ENCODE data around the gene TMEM167B.

Gene TMEM167B

DNA sequence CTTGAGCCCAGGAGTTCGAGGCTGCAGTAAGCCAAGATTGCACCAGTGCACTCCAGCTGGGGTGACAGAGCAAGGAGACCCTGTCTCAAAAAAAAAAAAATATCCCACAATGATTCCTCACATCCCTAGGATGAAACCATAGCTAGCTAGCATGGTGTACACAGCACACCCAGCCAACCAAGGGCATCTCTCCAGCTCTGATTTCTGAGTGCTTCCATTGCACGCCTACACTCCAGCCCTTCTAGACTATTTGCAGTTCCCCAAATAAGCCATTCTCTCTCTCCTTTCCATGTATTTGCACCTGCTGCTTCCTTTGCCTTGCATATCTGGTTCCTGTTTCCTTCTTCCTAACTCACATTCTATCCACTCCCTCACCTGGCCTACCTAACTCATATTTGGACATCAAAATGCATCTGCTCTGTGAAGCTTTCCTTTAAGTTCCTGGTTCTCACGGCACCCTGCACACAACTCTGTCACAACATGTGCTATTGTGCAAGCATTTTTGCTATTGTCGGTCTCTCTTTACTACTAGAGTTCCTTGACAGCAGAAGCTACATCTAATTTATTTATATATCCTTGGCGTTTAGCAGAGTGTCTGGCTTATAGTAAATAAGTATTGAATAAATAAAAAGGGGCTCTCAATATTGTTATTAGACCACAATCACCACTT lies 21.0 kb downstream of the TMEM167B start:
- H3K4me3 ChIP-seq (ENCODE audit: low read depth, low read length), result no peak overlapping the region
- DNase-seq (ENCODE audit: low read depth), result no peak

DNA sequence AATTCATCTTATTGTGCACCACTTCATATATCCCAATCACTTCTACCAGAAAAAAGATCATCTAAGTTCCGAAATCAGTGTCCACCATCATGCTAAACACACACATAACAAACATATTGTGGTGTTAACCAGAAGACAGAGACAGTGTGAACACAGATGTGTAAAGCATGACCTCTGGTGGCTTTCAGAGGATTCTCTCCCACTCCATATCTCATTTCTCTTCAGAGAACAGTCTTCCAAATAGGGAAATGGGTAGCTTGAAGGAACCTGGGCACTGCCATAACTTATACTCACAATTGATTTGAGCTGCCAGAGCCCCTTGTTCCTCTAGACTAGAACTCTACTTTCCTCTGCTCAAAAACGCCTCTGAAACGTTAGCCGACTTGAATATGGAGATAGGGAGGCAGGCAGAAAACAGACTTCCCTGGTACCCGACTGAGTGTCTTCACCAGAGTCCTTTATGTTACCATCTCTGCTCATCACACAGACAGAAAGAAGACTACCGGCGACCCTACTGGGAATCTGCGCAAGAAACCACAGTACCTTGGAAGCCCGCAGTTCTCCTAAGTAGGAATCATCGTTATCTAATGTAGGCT lies 21.6 kb downstream of the TMEM167B start:
- H3K4me3 ChIP-seq (ENCODE audit: low read depth, low read length), result peak overlapping the region; percentile 24
- DNase-seq (ENCODE audit: low read depth), result no peak

DNA sequence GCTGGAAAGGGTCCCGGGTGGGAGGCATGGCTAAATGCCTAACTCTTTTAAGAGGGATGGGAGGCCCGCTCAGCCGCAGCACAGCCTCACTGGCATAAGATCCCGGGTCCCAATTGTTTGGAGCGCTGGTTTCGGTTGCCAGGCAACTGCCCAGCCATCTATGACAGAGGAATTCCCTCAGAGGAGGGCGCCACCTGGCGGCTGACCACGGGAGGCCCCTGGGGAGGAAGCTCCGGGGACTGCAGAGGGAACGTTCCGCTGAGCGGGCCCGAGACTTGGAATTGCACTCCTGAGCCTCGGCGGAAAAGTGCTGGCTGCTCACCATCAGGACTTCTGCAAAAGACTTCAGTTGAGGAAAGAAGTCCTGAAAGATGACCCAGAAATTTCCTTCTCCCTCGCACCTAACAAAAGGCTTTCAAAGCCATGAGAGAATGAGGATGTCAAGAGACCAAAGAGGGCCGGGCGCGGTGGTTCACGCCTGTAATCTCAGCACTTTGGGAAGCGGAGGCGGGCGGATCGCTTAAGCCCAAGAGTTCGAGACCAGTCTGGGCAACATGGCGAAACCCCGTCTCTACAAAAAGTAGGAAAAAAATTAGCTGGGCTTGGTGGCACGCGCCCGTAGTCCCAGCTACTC lies 22.2 kb downstream of the TMEM167B start:
- DNase-seq (ENCODE audit: low read depth), result peak; percentile 35
- H3K4me3 ChIP-seq (ENCODE audit: low read depth, low read length), result peak overlapping the region; percentile 24

DNA sequence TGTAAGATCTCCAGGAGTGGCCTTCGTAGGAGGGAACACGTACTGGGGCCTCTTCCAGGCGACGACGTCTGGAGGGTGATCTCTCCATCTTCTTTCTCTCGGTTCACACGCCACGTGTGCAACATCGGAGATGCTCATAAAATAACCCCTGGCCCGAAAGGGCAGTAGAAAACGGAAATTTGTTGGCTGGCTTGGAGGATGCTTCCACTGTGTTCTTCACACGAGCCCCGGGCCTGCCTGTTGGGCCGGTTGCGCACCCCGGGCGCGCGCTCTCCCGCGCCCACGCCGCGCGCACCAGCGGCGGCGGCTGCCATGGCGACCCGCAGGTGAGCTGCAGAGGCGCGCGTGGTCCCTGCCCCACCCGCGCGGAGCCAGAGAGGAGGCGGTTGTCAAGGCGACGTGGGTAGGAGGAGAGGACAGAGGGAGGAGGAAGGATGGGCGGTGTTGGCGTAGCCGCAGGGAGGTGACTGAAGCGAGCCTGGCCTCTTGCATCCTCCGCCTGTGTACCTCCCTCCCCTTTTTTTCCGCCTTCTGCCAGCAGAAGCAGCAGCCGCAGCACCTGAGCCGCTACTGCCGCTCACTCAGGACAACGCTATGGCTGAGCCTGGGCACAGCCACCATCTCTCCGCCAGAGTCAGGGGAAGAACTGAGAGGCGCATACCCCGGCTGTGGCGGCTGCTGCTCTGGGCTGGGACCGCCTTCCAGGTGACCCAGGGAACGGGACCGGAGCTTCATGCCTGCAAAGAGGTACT lies 23.2 kb downstream of the TMEM167B start, which contains the start of gene ELAPOR1:
Gene ELAPOR1, plus strand, starts transcription at position 526 of the 752 bp plus-strand sequence. Its CDS starts 69 bp downstream, at position 595.
- no peak for DNase-seq (ENCODE audit: low read depth)
- H3K4me3 ChIP-seq (ENCODE audit: low read depth, low read length), result peak within 1 kb of the TSS; percentile 37

DNA sequence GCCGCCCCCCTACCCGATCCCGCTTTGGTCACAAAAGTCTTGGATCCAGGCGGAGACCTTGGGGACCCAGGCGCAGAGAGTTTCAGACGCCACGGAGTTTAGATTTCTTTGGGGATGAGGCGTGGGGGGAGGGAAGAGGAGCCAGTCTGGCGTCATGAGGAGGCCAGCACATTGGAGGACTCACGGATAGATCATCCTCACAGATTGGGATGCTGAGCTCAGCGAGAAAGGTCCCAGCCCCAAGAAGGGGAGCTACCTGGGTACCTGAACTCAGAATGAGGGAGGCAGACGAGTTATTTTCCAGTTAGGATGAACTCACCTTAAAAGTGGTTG lies 23.7 kb downstream of the TMEM167B start:
- peak overlapping the region; percentile 37 for H3K4me3 ChIP-seq (ENCODE audit: low read depth, low read length)
- no peak for DNase-seq (ENCODE audit: low read depth)

DNA sequence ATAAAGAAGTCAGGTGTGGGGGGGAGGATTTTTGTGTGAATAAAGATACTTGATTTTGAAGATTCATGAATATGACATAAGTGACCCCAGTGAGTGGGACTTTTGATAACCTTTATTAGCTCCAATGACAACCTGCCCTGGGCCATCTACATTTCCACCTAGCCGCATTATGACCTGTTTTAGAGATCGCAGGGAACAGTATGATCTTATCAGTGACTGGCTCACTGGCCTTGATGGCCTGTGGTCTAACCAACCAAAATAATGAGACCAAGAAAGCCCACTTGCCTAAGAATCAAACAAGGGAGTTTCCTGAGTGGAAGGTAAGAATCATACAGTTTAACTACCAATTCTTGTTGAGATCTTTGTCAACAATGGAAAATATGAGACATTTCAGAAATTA lies 25.1 kb downstream of the TMEM167B start:
- no peak for DNase-seq (ENCODE audit: low read depth)

DNA sequence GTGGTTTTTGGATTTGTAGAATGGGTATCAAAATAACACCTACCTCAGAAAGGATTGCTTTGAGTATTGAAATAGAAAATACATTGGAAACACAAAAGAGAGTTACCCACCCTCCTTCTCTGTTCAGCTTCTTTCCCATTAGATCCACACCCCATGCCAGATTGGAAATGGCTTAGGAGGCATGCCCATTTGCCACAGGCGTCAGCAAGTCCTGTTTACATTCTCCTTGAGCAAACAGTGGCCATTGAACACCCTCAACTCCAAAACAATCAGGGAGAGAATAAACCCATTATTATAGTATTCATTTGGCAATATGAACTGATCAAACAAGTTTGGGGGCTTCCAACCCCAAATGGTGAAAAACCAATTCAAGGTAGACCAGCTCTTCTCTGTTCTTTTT lies 25.7 kb downstream of the TMEM167B start:
- no peak for DNase-seq (ENCODE audit: low read depth)
- H3K4me3 ChIP-seq (ENCODE audit: low read depth, low read length), result no peak overlapping the region

More for the DNA sequence above, 25.1 kb downstream of the TMEM167B start:
- no peak overlapping the region for H3K4me3 ChIP-seq (ENCODE audit: low read depth, low read length)

DNA sequence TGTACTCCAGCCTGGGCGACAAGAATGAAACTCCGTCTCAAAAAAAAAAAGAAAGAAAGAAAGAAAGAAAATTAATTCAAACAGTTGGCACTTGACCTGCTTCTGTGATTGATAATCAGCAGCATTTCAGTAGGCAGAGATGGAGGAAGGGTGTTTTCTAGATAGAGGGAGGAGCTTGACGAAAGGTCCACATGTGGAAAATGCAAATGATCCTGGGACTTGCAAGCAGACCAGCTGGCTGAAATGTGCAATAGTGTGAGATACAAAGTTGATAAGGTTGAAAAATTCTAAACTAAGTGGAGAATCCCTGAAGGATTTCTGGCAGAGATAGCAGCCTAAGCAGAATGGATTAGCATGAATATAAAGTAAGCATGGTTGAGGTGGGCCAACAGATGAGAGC lies 27.5 kb downstream of the TMEM167B start:
- H3K4me3 ChIP-seq (ENCODE audit: low read depth, low read length), result no peak overlapping the region
- no peak for DNase-seq (ENCODE audit: low read depth)

DNA sequence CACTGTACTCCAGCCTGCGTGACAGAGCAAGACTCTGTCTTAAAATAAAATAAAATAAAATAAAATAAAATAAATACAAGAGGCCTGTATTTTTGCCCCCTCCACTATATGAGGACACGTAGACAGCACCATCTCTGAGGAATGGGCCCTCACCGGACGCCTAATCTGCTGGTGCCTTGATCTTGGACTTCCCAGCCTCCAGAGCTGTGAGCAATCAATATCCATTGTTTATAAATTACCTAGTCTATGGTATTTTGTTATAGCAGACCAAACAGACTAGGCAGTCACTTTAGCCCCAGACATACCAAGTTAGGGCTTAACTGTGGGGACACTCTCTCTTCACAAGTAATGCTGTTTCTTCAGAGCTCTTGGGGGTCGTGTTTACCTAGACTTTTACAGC lies 29.8 kb downstream of the TMEM167B start:
- H3K4me3 ChIP-seq (ENCODE audit: low read depth, low read length), result no peak overlapping the region
- no peak for DNase-seq (ENCODE audit: low read depth)

DNA sequence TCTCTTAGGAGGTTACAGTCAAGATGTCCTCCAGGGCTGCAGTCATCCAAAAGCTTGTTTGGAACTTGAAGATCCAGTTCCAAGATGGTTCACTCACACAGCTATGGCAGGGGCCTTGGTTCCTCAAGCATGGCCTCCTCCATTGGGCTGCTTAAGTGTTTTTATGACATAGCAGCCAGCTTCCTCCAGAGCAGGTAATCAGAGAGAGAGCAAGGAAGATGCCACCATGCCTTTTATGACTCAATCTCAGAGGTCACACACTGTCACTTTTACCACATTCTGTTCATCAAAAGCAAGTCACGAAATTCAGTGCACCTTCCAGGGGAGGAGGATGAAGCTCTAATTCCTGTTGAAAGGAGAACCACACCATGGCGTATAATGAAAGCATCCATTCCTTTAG lies 40.5 kb downstream of the TMEM167B start:
- H3K4me3 ChIP-seq (ENCODE audit: low read depth, low read length), result no peak overlapping the region
- no peak for DNase-seq (ENCODE audit: low read depth)

DNA sequence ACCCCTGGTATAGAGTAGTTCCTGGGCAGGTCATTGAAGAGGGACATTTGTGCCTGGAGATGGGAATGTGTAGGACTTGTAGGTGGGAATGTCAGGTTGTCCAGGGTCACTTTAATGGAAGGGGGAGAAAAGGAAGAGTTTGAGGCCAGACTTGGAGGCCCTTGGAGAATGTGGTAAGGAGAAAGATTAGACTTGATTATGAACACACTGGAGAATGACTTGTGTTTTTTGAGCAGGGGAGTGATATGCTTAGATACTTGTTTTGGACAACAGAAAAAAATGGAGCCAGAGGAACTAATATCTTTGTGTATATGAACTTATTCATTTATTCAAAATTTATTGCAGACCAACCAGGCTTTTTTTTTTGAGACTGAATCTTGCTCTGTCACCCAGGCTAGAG lies 41.2 kb downstream of the TMEM167B start:
- no peak for DNase-seq (ENCODE audit: low read depth)
- no peak overlapping the region for H3K4me3 ChIP-seq (ENCODE audit: low read depth, low read length)

DNA sequence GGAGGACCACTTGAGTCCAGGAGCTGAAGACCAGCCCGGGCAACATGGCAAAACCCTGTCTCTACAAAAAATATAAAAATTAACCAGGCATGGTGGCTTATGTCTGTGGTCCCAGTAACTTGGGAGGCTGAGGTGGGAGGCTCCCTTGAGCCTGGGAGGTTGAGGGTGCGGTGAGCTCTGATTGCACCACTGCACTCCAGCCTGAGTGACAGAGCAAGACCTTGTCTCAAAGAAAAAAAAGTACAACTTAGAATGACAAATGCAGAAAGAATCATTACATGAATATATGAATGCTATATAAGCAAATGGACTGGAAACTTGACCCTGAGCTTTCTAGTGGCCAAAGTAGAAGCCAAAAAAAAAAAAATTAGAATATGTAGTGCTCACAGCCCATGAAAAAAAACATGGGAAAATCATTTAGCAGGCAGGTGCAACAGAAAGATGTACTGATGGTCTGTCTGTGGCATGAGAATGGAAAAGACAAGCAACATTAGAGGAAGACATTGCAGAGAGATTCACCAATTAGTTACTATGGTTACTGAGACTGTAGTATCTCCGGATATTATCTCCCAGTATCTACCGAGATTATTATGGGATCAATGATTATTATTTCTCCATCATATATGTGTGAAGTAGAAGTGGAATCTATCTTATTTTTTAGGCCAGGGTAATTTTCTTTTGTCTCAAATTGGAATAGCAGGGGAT lies 42.6 kb downstream of the TMEM167B start:
- no peak for DNase-seq (ENCODE audit: low read depth)
- H3K4me3 ChIP-seq (ENCODE audit: low read depth, low read length), result no peak overlapping the region

DNA sequence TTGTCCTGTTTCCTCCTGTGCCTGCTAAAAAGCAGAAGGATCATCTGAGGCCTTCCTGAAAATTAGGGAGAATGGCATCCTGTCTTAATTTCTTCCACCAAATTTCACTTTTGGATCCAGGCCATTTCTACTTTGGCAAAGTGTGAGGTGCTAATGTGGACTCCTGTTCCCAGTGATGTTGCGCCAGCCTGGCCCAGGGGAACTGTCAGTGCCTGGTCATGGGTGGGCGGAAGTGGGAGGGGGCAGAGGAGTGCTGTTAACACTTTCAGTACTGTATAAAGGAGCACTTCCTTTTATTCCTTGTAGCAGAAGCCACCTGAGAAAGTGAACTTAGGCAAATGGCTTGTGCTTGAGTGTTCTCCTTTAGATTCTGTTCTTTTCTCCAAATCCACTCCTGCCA lies 43.3 kb downstream of the TMEM167B start:
- no peak overlapping the region for H3K4me3 ChIP-seq (ENCODE audit: low read depth, low read length)
- DNase-seq (ENCODE audit: low read depth), result no peak

DNA sequence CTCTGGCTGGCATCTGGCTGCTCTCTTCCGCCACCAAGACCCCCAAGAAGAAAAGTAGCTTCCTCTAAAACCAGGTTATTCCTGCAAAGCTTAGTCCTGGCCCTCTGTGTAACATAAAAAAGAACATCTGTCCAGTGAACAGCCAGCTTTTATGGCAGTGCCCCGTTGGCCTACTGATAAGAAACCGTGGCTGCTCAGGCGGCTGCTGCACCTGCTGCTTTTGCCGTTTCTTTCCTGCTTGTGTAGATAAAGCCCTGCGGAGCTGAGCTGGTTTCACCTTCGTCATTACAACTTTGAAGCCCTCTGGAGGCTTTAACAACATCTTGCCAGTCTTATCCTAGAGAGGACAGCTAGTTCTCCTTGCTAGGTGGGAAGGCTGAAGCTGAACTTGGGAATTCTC lies 43.9 kb downstream of the TMEM167B start:
- DNase-seq (ENCODE audit: low read depth), result no peak
- no peak overlapping the region for H3K4me3 ChIP-seq (ENCODE audit: low read depth, low read length)

DNA sequence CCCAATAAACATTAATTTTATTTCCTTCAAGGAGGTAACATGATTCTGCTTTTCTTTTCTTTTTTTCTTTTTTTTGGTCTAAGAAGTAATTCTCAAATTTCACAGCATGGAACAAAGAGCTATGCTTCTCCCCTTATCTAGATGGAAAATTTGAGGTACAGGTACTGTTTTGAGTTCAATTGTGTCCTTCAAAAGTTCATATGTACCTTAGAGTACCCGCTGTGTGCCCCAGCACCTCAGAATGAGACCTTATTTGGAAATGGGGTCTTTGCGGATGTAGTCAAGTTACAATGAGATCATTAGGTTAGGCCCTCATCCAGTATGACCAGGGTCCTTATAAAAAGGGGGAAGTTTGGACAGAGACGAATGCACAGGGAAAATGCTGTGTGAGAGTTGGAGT lies 45.4 kb downstream of the TMEM167B start:
- H3K4me3 ChIP-seq (ENCODE audit: low read depth, low read length), result no peak overlapping the region
- DNase-seq (ENCODE audit: low read depth), result no peak

DNA sequence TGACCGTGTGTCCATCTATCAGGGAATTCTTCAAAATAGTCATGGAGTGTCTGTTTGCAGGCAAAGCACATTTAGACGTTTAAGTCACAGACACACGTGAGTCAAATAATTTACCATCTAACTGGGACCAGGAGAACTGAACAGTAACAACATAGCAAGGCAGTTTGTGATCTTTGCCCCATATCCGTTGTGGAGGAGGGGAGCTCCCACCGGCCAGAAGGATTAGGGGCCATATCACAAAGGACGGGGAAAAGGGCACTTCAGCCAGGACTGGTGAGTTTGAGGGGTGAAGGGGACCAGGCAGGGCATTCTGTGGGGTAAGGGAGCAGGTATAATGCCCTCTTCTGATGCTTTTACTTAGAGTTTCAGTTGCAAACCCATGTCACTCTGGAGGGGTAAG lies 46.2 kb downstream of the TMEM167B start:
- no peak for DNase-seq (ENCODE audit: low read depth)
- no peak overlapping the region for H3K4me3 ChIP-seq (ENCODE audit: low read depth, low read length)

DNA sequence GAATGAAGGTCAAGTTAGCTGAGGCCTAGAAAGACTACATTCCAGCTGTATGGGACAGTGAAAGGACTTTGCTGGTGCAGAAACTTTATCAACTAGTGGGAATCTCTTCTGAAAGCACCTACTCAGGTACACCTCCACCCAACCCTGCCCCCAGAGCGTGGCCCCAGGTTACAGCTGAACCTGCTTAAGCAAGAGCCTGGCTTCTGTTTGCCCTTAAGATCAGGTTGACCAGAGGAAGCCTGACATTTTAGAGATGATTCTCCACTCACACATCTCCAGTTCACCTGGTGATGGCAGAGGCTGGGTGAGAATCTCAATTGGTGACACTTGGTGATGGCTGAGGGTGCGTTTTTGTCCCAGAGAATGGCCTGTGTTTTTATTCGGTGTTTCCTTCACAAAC lies 47.4 kb downstream of the TMEM167B start:
- H3K4me3 ChIP-seq (ENCODE audit: low read depth, low read length), result no peak overlapping the region
- DNase-seq (ENCODE audit: low read depth), result no peak

DNA sequence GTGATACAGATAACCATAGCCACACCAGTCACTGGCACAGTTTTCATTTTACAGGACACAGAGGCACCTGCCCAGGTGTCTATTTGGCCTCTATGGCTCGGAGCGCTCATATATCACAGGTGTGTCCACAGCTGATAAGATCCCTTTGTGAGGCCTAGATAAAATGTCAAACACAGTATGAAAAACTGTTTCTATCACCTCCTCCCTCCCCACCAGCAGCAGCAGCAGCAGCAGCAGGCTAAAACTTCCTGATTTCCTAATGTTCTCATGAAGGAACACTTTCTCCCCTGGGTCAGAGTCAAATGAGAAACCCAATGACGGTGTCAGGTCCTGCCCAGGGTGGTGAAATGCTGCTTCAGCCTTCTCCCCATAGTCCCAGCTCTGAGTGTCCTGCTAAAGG lies 47.8 kb downstream of the TMEM167B start:
- H3K4me3 ChIP-seq (ENCODE audit: low read depth, low read length), result no peak overlapping the region
- no peak for DNase-seq (ENCODE audit: low read depth)

DNA sequence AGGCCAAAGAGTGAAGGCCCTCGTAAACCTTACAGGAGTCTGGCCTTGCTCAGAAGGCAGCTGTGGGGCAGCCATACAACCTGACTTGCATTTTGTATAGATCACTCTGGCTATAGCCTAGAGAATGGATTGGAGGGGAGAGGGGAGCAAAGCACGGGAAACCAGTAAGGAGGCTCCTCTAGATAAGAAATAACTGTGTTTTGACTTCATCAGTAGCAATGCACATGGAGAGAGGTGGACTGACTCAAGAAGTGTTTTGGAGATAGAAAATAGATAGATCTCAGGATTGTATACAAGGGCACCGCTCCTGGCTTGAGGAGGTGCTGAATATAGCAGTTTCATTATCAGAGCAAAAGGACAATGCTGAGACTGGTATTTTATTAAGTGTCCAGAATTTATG lies 49.8 kb downstream of the TMEM167B start:
- no peak for DNase-seq (ENCODE audit: low read depth)

DNA sequence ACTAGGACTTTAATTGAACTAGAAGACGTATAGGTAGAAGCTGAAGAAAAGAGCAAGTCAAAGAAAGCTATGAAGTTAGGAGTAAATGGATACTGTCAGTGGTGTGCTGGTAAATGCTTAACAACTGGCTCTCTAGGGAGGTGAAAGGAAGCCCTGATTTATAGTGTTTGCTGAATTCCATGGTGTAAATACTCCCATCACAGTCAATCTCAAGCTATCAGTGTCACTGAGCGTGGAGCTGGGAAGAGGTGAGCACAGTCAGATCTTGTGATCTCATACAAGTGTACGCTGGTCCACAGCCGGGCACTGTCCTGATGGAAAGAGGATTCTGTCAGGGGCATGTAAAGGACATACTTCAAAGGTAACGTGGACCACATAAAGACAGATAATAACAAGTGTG lies 51.7 kb downstream of the TMEM167B start:
- H3K4me3 ChIP-seq (ENCODE audit: low read depth, low read length), result no peak overlapping the region
- no peak for DNase-seq (ENCODE audit: low read depth)

More for the DNA sequence above, 49.8 kb downstream of the TMEM167B start:
- no peak overlapping the region for H3K4me3 ChIP-seq (ENCODE audit: low read depth, low read length)
